GM18505 (cell line): ENCODE results near the gene MAP7D3.

ENCODE experiments used
- ATAC-seq: cut with Tn5 transposase; IDR thresholded peaks from one replicate; pipeline ENCODE4 v1.9.1; 2021; ENCODE audit not compliant: unreplicated experiment
- POLR2A ChIP-seq: IDR thresholded peaks from 4 replicates; pipeline ENCODE4 v1.6.1; 2011; ENCODE audit warnings: borderline replicate concordance; ENCODE audit not compliant: insufficient read depth, insufficient read length; ENCODE audit errors: extremely low read depth

MAP7D3 gene

GRCh38 chrX:136207546-136207945 is 43.7 kb downstream of the MAP7D3 start:
- no peak for TF ChIP-seq POLR2A
- no peak for ATAC-seq

- no peak for TF ChIP-seq POLR2A
- no peak for ATAC-seq
Observed at GRCh38 chrX:136206916-136207315, 44.3 kb downstream of the MAP7D3 start.

DNA sequence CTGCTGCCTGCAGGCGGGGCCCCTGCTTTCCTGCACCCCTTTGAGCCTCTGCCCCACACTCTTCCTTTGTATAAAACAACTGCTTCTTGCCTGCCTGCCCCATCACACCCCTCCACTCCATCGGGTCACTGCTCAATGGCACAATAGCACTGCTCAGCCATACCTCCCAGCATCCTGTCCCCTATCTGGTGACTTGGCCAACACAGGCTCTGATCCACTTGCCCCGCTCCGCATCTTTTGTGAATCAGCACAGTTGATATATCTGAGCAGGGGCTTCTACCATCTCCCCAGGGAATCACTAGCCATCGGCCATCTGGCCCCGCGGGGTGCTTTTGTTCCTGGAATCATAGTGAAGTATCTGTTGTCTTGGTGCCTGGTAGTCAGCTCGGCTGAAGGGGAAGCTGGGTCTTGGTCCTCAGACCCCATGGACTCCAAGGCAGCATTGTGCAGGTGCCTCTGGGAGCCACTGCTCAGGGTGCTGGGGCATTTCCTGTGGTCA is 45.3 kb downstream of the MAP7D3 start:
- TF ChIP-seq POLR2A = no peak
- no peak for ATAC-seq

DNA sequence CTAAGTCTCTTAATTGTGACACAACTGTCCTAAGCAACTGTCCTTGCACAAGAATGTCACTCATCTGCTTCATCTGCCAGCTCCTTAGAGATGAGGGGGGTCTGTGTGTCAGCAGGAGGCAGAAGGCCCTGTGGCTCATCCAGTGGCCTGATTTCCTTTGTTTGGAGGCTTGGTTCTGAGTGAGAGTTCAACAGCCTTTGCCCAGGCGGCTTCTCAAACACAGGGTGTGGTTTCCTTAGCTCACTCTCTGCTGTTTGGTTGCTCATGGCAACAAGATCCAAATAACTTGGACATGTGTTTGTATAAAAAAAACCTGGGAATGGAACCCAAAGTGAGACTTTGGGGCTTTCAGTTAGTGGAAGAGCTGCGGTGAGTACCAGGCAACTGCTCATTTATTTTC is 46.6 kb downstream of the MAP7D3 start:
- no peak for TF ChIP-seq POLR2A
- no peak for ATAC-seq

GRCh38 chrX:136203951-136204350 is 47.2 kb downstream of the MAP7D3 start:
- TF ChIP-seq POLR2A = no peak
- ATAC-seq = no peak

GRCh38 chrX:136203438-136203837 is 47.8 kb downstream of the MAP7D3 start:
- no peak for TF ChIP-seq POLR2A
- ATAC-seq = no peak

DNA sequence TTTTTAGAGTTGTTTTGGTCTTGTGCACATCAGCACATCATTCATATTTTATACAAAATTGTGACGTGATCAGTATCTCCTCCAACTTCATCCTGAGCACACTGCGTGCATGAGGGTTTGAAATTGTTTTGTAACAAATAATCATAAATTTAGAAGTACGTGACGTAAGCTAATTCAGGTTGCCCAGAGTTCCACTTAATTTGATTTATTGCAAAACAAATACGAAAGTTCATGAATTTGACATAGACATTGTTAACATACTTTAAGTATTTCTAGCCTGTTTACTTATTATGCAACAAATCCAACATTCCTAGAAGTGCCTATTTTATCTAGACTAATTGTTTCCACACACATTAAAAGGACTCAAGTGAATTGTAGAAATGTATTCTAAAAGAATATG is 48.3 kb downstream of the MAP7D3 start:
- no peak for TF ChIP-seq POLR2A
- ATAC-seq = no peak

DNA sequence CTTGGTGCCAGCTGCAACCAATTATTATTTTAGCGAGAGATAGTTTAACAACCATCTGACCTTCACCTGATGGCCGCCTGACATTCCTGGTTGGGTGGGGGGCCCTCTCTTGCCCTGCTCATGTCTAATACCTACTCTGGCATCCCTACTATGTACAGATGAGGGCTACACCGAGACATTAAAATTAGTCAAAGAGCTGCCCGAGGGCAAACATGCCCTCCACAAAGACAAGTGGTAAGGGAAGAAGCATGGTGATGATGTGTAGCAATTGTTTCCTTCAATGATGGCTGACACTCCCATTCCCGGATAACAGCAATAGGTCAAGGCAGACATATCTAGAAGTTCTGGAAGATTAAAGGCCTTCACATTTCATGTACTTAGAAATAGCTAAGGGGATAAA is 49.6 kb downstream of the MAP7D3 start:
- no peak for TF ChIP-seq POLR2A
- ATAC-seq = no peak

DNA sequence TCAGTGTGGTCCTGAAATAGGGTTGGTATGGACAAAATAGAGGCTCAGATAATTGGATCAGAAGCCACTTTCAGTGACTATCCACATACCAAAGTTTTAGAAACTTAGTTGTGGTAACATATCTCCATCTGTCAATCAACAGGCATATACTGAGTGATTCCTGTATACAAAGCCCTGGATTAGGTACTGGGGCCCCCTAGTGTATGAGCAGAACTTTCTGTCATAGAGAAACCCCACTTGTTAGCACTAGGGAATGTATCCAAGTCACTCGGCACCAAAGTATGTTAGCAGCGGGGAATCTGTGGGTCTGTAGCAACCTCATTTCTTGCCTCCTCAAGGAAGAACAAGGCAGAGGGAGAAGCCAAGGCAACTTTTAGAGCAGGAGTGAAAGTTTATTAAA is 50.7 kb downstream of the MAP7D3 start:
- TF ChIP-seq POLR2A = no peak
- no peak for ATAC-seq

GRCh38 chrX:136199365-136199764 is 51.8 kb downstream of the MAP7D3 start:
- no peak for TF ChIP-seq POLR2A
- no peak for ATAC-seq

GRCh38 chrX:136198678-136199243 is 52.4 kb downstream of the MAP7D3 start:
- no peak for TF ChIP-seq POLR2A
- no peak for ATAC-seq

GRCh38 chrX:136198010-136198409 is 53.2 kb downstream of the MAP7D3 start:
- TF ChIP-seq POLR2A = no peak
- ATAC-seq = no peak

- no peak for ATAC-seq
- TF ChIP-seq POLR2A = no peak
Observed at GRCh38 chrX:136196691-136197155, 54.5 kb downstream of the MAP7D3 start.

DNA sequence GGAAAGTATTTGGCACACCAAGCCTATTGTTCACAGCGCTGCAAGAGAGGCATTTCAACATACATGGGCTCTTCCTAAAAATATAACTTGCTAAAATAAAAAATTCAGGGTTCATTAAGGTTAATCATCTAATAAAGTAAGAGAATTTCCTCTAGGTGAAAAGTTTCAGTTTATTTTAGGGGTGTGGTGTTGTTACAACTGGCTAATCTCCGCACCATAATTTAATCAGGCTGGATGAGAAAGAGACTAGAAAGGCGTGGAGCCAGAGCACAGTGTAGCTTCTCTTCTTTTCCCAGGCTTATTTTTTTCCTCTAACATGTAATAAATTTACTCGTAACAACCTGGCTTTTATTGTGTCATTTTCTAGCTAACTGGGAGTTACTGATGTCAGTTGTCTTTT is 56.0 kb downstream of the MAP7D3 start:
- no peak for ATAC-seq
- TF ChIP-seq POLR2A = no peak

DNA sequence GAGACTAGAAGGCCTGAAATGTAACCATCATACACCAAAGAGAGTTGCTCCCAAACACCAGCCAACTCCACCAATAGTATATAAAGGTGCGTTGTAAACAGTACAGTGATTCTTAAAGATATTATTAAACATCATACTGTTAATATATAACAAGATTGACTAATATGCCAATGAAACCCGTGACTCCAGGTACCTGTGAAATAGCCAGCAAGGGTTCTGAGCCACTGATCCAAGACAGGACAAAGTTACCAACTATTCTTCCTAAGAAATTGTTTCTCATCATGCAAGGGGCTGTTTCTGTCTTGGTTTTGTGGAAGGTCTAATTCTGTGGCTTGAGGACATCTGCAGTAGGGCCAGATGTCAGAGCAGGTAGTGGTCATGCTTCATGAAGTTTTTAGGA is 56.7 kb downstream of the MAP7D3 start:
- no peak for ATAC-seq
- TF ChIP-seq POLR2A = no peak
